HG03520 (cell line): Measurements from ENCODE around the gene NPDC1.

Experiments
- ATAC-seq: cut with Tn5 transposase; IDR thresholded peaks from one replicate; pipeline ENCODE4 v1.9.1; 2021; ENCODE audit warnings: mild to moderate bottlenecking, moderate library complexity; ENCODE audit not compliant: unreplicated experiment

Gene NPDC1

GRCh38 chr9:137057545-137057944 is 11.6 kb upstream of the NPDC1 start:
- ATAC-seq, result no peak

- no peak for ATAC-seq
Measured at GRCh38 chr9:137056739-137057415, 10.9 kb upstream of the NPDC1 start.

GRCh38 chr9:137055385-137056364 is 9.7 kb upstream of the NPDC1 start:
- ATAC-seq, result no peak

GRCh38 chr9:137054932-137055384 is 9.0 kb upstream of the NPDC1 start:
- no peak for ATAC-seq

GRCh38 chr9:137053944-137054931 is 8.3 kb upstream of the NPDC1 start, which contains the start of gene ENTPD2:
Gene ENTPD2, minus strand, starts transcription at chr9:137054061. Its CDS starts 64 bp downstream, at chr9:137053997.
- no peak for ATAC-seq

- no peak for ATAC-seq
Measured at GRCh38 chr9:137052998-137053943, 7.3 kb upstream of the NPDC1 start.

GRCh38 chr9:137052293-137052692 is 6.3 kb upstream of the NPDC1 start:
- no peak for ATAC-seq

- ATAC-seq, result no peak
Measured at GRCh38 chr9:137051145-137051724, 5.3 kb upstream of the NPDC1 start.

GRCh38 chr9:137050570-137050969 is 4.6 kb upstream of the NPDC1 start:
- no peak for ATAC-seq

GRCh38 chr9:137049544-137050449 is 3.8 kb upstream of the NPDC1 start:
- ATAC-seq, result no peak

GRCh38 chr9:137048655-137049543 is 2.9 kb upstream of the NPDC1 start:
- no peak for ATAC-seq

GRCh38 chr9:137045294-137046087 is 486 bp downstream of the NPDC1 start:
- ATAC-seq, result no peak

- no peak for ATAC-seq
Measured at GRCh38 chr9:137044502-137045177, 1.3 kb downstream of the NPDC1 start.

- ATAC-seq, result no peak
Measured at GRCh38 chr9:137044037-137044436, 1.9 kb downstream of the NPDC1 start.
